DND-41 (cell line): Measurements from ENCODE around the gene LACC1.

ENCODE experiments used
- EZH2 ChIP-seq: IDR thresholded peaks from 3 replicates; pipeline ENCODE4 v1.6.1; 2012; ENCODE audit warnings: borderline replicate concordance, low read depth, mild to moderate bottlenecking, moderate library complexity, low read length, inconsistent platforms; ENCODE audit not compliant: severe bottlenecking
- TF ChIP-seq, protein P1 (sequence below): IDR thresholded peaks from 2 replicates; pipeline ENCODE4 v1.5.1; 2012; ENCODE audit warnings: borderline replicate concordance, low read length, moderate library complexity, mild to moderate bottlenecking; ENCODE audit not compliant: poor library complexity, severe bottlenecking; ENCODE audit errors: extremely low read depth

DNA sequence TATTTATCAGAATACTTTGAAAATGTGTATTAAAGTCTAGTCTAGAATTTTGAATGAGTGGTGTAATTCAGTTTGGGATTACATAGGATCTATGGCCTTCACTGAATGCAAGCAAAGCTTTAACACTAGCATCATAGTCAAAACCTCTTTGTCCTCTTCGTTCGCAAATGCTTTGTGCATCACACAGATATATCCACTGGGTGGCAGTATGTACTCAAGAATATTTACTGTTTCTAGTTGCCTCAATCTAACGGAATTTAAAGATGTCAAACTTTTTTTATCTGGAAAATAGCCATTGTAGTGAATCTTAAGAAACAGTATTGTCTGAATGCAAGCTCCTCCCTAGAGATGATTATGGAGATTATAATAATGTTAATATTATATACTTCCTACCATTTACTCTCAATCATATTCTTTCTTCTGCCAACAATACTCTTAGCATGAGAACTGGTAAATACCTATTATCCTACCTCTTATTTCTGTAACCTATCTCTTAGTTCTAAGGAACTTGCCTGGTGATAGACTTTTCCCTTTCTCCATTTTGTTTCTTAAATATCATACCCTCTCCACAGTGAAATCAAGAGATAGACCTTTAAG, 25.8 kb downstream of the LACC1 start:
- TF ChIP-seq, protein P1, sequence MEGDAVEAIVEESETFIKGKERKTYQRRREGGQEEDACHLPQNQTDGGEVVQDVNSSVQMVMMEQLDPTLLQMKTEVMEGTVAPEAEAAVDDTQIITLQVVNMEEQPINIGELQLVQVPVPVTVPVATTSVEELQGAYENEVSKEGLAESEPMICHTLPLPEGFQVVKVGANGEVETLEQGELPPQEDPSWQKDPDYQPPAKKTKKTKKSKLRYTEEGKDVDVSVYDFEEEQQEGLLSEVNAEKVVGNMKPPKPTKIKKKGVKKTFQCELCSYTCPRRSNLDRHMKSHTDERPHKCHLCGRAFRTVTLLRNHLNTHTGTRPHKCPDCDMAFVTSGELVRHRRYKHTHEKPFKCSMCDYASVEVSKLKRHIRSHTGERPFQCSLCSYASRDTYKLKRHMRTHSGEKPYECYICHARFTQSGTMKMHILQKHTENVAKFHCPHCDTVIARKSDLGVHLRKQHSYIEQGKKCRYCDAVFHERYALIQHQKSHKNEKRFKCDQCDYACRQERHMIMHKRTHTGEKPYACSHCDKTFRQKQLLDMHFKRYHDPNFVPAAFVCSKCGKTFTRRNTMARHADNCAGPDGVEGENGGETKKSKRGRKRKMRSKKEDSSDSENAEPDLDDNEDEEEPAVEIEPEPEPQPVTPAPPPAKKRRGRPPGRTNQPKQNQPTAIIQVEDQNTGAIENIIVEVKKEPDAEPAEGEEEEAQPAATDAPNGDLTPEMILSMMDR: peak; percentile 90
- TF ChIP-seq EZH2: no peak
